Right lung (tissue), 10 donors: Measurements from ENCODE around the gene LYRM4. TPM values are rescaled to one million over a fixed set of nuclear protein-coding genes. Genes with fewer than 3 reads are reported as not detected.
A peak's percentile ranks its signal among the peaks of the same experiment; 100 is the strongest.

Source experiments
- DNase-seq, 2 donors: peaks; one replicate each; pipeline ENCODE4 v3.0.0-alpha.2; 2013
- long read RNA-seq, 8 donors: transcript quantifications; one replicate each; lab custom pipeline, GENCODE V29; 2026
- polyA plus RNA-seq, 5 donors: library from polyadenylated mRNA; unstranded; fragments of 120-200 nt; gene quantifications; one replicate each; pipeline versions ENCODE4 v1.2.1 to v1.2.3, GENCODE V29; 2013; ENCODE audit warnings: inconsistent platforms in 1 of 5, low replicate concordance in 1 of 5; ENCODE audit not compliant: insufficient read length in 5 of 5, insufficient read depth in 1 of 5

The LYRM4 gene
- polyA plus RNA-seq: 10 to 100 TPM; 39.6 to 50.6 (median 46.9) TPM
- long read RNA-seq, donor 1, full-length matches to known transcripts: 68 of 68 reads
- long read RNA-seq, donor 1, partial matches to known transcripts: 0 of 68 reads
- long read RNA-seq, donor 1, other reads (novel, unspliced or antisense): 0 of 68 reads
- long read RNA-seq, donor 2, full-length matches to known transcripts: 43 of 43 reads
- long read RNA-seq, donor 2, partial matches to known transcripts: 0 of 43 reads
- long read RNA-seq, donor 2, other reads (novel, unspliced or antisense): 0 of 43 reads
- long read RNA-seq, donor 3, full-length matches to known transcripts: 45 of 45 reads
- long read RNA-seq, donor 3, partial matches to known transcripts: 0 of 45 reads
- long read RNA-seq, donor 3, other reads (novel, unspliced or antisense): 0 of 45 reads
- long read RNA-seq, donor 4, full-length matches to known transcripts: 37 of 37 reads
- long read RNA-seq, donor 4, partial matches to known transcripts: 0 of 37 reads
- long read RNA-seq, donor 4, other reads (novel, unspliced or antisense): 0 of 37 reads
- long read RNA-seq, donor 5, full-length matches to known transcripts: 99 of 99 reads
- long read RNA-seq, donor 5, partial matches to known transcripts: 0 of 99 reads
- long read RNA-seq, donor 5, other reads (novel, unspliced or antisense): 0 of 99 reads
- long read RNA-seq, donor 6, full-length matches to known transcripts: 76 of 76 reads
- long read RNA-seq, donor 6, partial matches to known transcripts: 0 of 76 reads
- long read RNA-seq, donor 6, other reads (novel, unspliced or antisense): 0 of 76 reads
- long read RNA-seq, donor 7, full-length matches to known transcripts: 34 of 34 reads
- long read RNA-seq, donor 7, partial matches to known transcripts: 0 of 34 reads
- long read RNA-seq, donor 7, other reads (novel, unspliced or antisense): 0 of 34 reads
- long read RNA-seq, donor 8, full-length matches to known transcripts: 31 of 31 reads
- long read RNA-seq, donor 8, partial matches to known transcripts: 0 of 31 reads
- long read RNA-seq, donor 8, other reads (novel, unspliced or antisense): 0 of 31 reads

DNA sequence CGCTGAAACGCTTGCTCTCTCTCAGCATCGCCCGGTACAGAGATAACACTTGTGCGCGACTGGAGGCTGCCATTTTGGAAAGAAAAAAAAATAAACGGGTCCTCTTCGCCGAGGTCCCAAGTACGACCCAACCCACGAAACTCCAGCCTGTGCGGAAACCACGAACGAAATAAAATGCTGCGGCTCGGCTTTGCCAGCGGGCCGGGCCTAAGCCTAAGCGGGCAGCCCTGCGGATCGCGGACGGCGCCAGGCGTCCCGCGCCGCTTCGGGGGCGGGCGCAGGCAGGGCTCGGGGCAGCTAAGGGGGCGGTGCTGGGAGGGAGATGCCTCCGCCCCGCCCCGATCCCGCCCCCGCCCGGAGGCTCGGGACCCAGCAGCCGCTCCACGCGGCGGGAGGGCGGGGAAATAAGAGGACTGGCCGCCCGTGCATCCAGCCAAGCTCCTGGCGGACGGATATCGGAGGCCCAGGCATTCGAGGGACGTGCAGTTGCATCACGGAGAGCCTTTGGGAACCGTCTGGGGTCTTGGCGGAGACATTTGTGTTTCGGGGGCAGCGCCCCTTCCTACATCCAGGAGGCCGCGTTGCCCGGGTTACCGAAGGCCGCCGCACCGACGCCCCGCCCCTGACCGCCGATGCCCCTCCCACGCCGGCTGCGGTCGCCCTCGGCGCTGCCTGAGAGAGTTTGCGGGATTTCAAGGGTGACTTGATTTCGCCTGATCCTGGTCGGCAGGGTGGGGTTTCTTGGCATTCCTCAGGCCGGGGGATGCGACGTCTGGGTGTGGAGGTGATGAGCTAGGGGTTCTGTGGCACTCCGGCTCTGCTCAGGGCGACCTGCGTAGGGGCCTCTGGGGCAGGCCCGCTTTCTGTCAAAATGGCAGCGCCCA lies at the start of gene LYRM4, which contains the start of gene FARS2:
LYRM4 (minus strand) TSS at position 290 of the 884 bp plus-strand sequence; CDS start at position 73, 217 bp downstream.
FARS2 (plus strand) TSS at position 853 of the 884 bp plus-strand sequence.
- peak; percentile 95 to 97 for DNase-seq

- no peak for DNase-seq
Observed at GRCh38 chr6:5308066-5308465, 47.3 kb upstream of the LYRM4 start.

DNA sequence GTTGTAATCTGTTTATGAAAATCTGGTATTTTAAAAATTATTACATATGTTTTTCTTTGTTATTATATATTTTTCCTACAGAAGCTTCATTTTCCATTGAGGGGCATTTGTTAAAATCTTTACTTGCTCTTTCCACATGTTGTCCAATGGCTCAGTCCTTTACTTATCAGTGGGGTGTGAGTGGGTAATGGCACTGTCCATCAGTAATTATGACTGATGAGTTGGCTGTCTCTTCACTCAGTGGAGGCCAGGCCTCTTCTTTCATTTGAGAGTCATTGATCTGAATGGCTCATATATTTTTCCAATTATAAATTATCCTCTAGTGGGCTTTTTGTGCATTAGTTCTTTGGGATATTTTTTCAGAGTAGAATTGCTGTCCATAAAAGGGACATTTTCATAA lies 46.3 kb upstream of the LYRM4 start:
- no peak for DNase-seq

- no peak for DNase-seq
Observed at GRCh38 chr6:5305968-5306626, 45.3 kb upstream of the LYRM4 start.

DNA sequence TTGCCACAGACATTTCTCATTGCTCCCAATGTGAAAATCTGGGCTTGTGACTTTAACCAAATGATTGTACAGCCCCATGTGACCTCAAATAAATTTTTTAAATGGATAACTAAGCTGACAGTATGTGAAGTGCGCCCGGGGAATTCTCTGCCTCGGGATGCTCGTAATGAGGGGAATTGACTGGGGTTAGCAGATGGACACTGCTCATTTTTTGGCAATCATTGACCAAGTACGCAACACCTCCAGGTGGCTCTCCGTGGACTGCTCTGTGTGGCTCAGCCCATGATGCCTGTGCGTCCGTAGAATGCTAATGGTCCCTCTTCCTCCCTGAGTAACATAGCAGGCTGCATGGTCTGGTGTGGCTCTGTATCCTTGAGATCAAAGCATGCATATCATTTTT lies 42.9 kb upstream of the LYRM4 start:
- DNase-seq: no peak

GRCh38 chr6:5302995-5303622 lies 42.4 kb upstream of the LYRM4 start:
- no peak for DNase-seq

GRCh38 chr6:5302220-5302946 lies 41.6 kb upstream of the LYRM4 start:
- no peak for DNase-seq

DNA sequence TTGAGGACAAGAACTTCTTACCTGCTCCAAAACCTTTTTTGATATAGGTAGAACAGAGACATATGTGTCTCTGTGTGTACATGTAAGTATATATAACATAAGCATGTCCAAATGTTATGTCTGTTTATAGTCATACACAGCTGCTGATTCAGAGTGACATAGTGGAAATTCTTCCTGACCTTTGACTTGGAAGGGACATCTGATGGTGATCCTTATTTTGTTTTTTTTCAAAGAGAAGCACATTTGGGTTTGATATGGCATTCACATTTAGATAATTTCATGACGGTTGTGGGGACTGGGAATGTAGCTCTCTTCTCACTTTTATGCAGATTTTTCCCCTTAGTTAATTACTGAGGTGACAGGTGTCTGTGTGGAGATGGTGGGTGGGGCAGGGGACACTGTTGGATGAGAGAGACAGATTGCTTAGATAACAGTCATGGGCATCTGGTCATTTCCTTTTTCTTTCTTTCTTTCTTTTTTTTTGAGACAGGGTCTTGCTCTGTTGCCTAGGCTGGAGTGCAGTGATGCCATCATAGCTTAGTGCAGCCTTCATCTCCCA lies 39.5 kb upstream of the LYRM4 start:
- no peak for DNase-seq

DNA sequence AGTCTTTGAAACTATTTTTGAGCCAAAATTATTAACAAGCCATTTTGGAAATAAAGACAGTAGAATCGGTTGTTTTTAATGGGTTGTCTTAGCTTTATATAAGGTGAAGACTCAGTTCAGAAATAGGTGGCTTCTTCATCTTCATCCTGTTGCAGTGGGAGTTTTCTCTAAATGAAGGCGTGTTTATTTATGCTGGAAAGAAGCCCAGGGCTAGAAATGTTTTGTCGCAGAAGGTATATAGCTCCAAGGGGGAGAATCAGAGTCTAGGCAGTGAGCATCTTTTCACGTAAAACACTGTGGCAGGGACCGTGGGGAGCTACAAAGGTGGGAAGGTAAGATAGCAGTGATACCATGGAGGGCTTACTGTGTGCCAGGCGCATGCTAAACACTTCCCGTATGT lies 34.9 kb upstream of the LYRM4 start:
- no peak for DNase-seq

- no peak for DNase-seq
Observed at GRCh38 chr6:5294392-5295211, 33.9 kb upstream of the LYRM4 start.

- no peak for DNase-seq
Observed at GRCh38 chr6:5293692-5294091, 32.9 kb upstream of the LYRM4 start.

DNA sequence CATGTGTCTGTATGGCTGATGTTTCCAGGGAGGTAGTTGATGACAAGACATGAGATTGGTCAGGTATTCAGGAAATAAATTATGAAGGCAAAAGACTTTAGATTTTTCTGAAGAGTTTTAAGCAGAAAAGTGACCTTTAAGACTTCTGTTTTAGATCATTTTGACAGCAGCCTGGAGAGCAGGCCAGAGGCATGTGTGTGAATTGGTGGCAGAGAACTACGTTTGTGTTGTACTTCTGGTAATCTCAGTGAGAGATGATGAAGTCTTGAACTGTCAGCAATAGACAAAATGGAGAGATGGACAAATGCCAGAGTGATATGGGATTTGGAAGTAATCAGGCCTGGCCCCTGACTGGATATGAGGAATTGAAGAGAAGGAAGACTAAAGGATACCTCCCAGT lies 31.4 kb upstream of the LYRM4 start:
- no peak for DNase-seq

DNA sequence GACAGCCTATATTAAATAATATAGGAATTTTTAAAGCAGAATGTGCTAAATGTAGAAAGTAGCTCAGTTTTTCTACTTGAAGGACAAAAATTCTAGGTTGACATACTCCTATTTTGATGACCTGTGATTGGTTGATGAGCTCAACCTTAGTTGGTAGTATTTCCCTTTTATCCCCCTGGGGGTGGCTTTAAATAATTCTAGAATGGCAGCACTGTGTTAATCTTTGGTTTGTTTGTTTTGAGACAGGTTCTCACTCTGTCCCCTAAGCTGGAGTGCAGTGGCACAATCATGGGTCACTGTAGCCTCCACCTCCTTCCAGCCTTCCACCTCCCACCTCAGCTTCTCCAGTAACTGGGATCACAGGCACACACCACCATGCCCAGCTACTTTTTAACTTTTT lies 29.8 kb upstream of the LYRM4 start:
- DNase-seq: no peak

- no peak for DNase-seq
Observed at GRCh38 chr6:5290097-5290496, 29.3 kb upstream of the LYRM4 start.

- DNase-seq: no peak
Observed at GRCh38 chr6:5287966-5288297, 27.2 kb upstream of the LYRM4 start.

- no peak for DNase-seq
Observed at GRCh38 chr6:5287205-5287965, 26.6 kb upstream of the LYRM4 start.

GRCh38 chr6:5286780-5287179 lies 26.0 kb upstream of the LYRM4 start:
- no peak for DNase-seq

- no peak for DNase-seq
Observed at GRCh38 chr6:5285526-5285925, 24.8 kb upstream of the LYRM4 start.
